H54 (cell line): ENCODE data around the gene NUDCD2.
A peak's percentile ranks its signal among the peaks of the same experiment; 100 is the strongest.
"Not testable (repeated sequence)": the region's sequence is repeated elsewhere in the genome, so short reads cannot be mapped to it uniquely, and the experiment has no call there.

Experiments used
- DNase-seq: peaks from one replicate; pipeline ENCODE4 v3.0.0; 2011; ENCODE audit warnings: low spot score, mixed read lengths; ENCODE audit not compliant: insufficient read length
- FAIRE-seq: peaks from 3 replicates; lab custom pipeline; 2011; peaks lifted over from hg19 to GRCh38; lab: Jason Lieb, UNC
- POLR2A ChIP-seq: IDR thresholded peaks from 2 replicates; pipeline ENCODE4 v1.6.1; 2011; ENCODE audit warnings: low read depth, mild to moderate bottlenecking, low read length

The NUDCD2 gene

DNA sequence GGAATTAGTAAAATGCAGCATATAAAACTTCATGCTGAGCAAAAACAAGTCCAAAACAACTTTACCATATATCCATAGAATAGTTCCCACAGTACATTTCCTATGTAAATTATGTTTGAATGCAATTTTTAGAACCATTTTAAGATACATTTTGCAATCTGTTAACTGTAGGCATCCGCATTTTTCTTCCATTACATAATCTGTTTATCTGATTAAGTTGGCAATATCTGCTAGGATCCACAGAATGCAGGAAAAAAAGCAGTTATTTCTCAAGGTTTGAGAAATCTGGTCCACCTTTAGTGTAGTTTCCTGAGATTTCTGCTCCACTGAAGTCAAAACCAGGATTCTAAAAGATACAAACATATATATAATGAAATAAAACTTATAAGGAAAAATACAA is 6.2 kb downstream of the NUDCD2 start:
- DNase-seq = no peak
- no peak for FAIRE-seq
- TF ChIP-seq POLR2A = no peak

DNA sequence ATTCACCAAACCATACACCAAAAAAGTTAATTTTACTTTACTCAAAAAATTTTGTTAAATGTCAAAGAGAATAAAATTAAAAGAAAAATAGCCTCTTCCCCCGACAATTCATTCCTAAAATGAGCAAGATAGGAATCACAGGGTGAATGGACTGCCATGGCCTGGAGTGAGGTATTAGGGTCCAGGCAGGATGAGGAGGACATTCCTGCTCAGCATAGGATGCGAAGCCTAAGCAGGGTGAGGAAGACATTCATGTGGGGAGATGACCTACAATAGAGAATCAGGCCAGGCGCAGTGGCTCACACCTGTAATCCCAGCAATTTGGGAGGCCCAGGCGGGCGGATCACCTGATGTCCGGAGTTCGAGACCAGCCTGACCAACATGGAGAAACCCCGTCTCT is 8.4 kb downstream of the NUDCD2 start:
- TF ChIP-seq POLR2A = no peak
- no peak for DNase-seq
- FAIRE-seq = no peak

DNA sequence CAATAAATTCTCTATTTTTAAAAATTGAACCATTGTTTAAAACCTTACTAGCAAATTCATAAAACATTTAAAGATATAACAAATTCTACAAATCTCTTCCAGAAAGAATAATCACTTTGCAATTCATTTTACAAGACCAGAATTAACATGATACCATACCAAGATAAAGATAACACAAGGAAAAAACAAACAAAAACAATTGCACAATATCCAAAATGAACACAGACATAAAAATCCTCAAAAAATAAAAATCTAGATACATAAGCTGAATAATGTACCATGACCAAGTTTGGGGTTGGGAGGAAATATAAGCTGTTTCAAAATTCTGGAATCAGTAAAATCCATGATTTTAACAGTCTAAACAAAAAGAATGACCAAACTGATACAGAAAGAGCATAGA is 11.4 kb downstream of the NUDCD2 start:
- DNase-seq = no peak
- no peak for FAIRE-seq
- TF ChIP-seq POLR2A = no peak

DNA sequence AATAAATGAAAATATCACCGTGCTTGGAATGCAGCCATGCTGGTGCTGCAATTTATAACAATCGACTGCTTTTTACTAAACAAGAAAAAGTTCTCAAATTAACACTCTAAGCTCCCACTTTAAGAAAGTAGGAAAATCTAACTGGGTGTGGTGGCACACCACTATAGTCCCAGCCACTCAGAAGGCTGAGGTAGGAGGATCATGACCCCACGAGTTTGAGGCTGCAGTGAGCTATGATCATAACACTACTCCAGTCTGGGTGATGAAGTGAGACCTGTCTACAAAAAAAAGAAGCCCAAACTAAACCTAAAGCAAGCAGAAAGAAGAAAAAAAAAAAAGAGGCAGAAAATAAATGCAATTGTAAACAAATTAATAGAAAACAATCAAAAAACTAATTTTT is 12.0 kb downstream of the NUDCD2 start:
- FAIRE-seq (no peak), DNase-seq (no peak)
- TF ChIP-seq POLR2A = no peak

DNA sequence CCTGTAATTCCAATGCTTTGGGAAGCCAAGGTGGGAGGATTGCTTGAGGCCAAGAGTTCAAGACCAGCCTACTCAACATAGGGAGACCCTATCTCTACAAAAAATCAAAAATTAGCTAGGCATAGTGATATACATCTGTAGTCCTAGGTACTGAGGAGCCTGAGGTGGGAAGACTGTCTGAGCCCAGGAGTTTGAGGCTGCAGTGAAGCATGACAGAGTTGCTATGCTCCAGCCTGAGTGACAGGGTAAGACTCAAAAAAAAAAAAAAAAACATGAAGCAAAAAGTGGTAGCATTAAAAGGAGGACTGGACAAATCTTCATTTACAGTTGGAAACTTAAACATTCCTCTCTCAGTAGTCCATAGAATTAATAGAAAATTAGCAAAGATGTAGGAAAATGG is 12.7 kb downstream of the NUDCD2 start:
- DNase-seq = no peak
- no peak for FAIRE-seq
- no peak for TF ChIP-seq POLR2A

DNA sequence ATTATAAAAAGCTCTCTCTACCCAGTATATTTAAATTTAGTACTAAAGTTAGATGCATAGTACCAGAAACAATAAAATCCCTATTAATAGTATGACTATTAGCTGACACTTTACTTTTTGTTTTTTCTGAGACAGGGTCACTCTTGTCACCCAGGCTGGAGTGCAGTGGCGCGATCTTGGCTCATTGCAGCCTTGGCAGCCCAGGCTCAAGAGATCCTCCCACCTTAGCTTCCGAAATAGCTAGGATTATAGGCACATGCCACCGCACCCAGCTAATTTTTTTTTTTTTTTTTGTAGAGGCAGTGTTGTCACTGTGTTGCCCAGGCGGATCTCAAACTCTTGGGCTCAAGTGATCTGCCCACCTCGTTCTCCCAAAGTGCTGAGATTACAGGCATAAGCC is 14.6 kb downstream of the NUDCD2 start:
- DNase-seq (no peak), FAIRE-seq (no peak)
- no peak for TF ChIP-seq POLR2A

DNA sequence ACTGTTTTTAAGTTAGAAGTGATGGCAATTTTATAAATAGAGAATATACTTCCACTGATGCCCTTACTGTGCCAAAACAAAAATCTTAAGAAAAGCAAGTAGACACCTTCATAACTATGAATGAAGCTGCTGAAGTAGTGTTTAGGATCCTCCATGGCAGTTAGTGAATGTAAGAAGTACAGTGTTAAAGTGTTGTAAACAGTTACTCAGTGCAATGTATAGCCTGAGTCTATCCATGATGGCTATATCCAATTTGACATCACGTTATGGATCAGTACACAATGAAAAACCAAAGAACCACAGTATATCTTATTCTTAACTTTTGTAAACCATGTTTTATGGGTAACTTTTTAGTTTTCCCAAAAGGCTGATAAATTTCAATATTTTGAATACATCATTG is 15.4 kb downstream of the NUDCD2 start:
- FAIRE-seq (peak; percentile 52), DNase-seq (no peak)
- no peak for TF ChIP-seq POLR2A

DNA sequence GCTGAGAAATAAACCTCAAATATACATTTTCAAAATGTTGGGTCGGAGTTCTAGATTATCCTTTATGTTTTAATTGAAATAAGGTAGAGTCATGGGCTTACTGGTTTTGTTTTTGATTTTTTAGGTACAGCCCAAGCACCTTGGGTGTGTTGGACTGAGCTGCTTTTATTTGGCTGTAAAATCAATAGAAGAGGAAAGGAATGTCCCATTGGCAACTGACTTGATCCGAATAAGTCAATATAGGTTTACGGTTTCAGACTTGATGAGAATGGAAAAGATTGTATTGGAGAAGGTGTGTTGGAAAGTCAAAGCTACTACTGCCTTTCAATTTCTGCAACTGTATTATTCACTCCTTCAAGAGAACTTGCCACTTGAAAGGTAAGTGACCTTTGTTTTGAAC is 18.9 kb downstream of the NUDCD2 start:
- TF ChIP-seq POLR2A = no peak
- FAIRE-seq (no peak), DNase-seq (no peak)

DNA sequence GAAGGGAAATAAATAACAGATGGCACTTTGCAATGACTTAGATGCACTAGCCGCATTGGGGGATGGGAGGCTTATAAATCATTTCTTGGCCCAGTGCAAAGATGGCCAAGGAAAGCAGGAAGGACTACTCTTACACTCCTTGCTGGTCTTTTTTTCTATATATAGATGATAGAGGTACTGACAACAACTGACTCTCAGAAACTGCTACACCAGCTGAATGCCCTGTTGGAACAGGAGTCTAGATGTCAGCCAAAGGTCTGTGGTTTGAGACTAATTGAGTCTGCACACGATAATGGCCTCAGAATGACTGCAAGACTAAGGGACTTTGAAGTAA is 20.8 kb downstream of the NUDCD2 start:
- DNase-seq (no peak), FAIRE-seq (peak; percentile 43)
- no peak for TF ChIP-seq POLR2A

DNA sequence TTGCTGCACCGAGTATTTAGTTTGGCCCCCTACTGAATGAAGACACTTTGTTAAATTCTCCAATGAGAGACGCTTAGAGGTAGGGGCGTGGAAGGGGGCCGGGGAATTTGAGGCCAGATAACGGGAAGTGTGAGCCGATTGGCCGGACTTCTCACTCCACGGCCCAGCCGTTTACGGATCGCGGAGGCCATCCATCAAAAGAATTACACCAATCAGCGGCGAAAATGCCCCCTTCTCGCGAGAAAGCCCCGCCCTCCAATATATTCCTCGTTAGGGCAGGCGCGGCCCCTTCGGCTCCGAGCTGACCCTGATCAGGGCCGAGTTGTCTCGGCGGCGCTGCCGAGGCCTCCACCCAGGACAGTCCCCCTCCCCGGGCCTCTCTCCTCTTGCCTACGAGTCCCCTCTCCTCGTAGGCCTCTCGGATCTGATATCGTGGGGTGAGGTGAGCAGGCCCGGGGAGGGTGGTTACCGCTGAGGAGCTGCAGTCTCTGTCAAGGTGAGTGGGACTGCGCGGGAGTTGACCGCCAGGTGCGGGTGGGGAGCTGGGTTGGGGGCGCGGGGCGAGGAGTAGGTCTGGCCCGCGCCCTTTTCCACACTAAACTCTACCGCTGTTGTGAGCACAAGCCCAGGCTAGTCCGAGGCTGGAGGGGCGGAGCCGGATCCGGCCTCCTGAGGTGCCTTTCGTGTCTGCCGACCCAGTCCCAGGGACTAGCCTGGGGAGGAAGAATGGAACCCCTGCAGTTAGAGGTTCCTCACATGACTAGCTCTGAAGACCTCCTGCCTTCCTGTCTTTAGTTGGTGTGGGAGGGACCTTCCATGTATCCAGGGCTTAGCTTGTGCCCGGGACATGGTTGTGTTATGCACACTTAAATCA is 22.4 kb downstream of the NUDCD2 start, which contains the start of gene CCNG1:
Gene CCNG1, plus strand, starts transcription at position 287 of the 874 bp plus-strand sequence. CDS start 1,662 bp downstream, outside the sequence.
- DNase-seq = peak; percentile 61
- peak; percentile 87 for TF ChIP-seq POLR2A
- FAIRE-seq = peak; percentile 97

DNA sequence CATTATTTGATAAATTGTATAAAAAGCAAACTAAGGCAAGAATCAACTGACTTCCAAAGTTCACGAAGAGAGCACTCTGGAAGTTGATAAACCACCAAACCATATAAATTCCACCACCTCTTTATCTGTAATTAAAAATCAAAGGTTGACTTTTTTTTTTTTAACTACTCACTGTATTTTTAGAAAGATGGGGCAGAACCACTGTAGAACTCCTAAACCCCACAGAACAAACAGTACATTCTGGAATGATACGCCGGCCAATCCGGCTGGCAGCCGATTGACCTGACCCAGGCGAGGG is 22.9 kb downstream of the NUDCD2 start:
- FAIRE-seq = no peak
- no peak for DNase-seq
- TF ChIP-seq POLR2A = no peak

DNA sequence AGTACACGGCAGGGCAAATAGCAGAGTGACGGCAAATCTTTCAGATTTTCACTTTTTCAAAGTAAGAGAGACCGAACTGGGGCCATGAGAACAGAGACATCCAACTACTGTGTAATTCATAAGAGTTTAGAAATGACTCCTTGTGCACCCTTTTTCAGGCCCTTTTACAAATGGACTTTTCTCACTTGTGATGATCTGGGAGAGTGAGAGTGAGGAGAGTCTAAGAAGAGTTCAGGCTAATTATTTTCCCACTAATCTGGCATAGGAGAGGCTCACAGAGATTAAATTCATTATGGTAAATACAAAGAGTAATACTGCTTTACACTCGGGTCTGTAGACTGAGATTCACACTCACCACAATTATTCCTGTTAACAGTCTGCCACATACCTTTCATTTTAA is 23.4 kb downstream of the NUDCD2 start:
- no peak for TF ChIP-seq POLR2A
- no peak for DNase-seq
- FAIRE-seq = no peak

DNA sequence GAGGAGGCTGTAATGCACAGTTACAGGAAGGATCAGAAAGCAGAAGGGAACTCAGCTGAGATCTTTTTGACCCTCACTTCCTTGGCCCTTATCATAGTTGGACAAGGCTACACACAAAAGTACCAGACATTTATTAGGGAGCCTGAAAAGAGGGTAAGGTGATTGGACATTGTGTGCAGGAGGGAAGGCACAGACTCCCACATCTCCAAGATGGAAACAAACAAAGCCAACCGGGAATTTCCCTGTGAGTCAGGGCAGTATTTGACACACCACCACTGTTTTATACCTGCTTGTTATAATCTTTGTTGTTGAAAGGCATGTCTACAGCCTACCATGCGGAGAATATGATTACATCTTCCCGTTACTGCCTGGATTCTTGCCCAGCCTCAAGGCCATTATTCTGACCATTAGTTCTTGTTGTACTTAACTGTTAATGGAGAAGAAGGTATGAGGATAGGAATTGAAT is 25.5 kb downstream of the NUDCD2 start:
- TF ChIP-seq POLR2A = no peak
- DNase-seq = no peak
- peak; percentile 88 for FAIRE-seq

DNA sequence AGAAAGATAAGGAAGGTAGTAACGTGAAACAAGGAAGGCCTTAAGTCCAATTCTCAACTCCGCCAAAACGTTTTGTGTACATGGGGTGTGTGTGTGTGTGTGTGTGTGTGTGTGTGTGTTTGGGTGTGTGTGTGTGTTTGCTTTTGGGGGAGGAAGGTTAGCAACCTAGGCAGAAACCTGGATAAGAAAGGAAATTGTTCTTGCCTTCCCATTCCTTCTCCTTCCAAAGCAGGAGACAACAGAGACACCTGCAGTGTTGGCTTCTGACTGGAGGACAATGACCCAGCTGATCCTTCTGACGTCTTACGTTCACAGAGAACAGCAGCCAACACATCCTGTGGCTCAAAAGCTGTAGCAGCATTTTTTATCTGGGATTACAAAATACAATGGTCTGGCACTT is 26.6 kb downstream of the NUDCD2 start:
- no peak for TF ChIP-seq POLR2A
- no peak for FAIRE-seq
- DNase-seq = no peak

DNA sequence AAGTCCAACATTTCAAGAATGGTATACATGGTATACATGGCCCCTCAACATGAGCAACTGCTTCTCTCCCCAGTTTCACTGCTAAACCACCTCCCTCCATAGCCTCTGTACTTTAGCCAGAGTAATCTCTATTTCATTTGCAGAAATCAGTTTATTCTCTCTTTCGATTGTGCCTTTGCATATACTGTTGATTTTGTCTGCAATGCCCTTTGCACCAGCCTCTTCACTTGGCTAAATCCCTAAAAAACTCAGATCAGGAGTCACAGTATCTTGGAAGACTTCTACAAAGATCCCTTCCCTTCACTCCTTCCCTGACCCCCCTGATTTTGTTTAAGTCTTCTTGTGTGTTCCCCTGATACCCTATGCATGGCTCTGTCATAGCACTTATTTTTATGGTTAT is 27.4 kb downstream of the NUDCD2 start:
- FAIRE-seq (no peak), DNase-seq (no peak)
- no peak for TF ChIP-seq POLR2A

DNA sequence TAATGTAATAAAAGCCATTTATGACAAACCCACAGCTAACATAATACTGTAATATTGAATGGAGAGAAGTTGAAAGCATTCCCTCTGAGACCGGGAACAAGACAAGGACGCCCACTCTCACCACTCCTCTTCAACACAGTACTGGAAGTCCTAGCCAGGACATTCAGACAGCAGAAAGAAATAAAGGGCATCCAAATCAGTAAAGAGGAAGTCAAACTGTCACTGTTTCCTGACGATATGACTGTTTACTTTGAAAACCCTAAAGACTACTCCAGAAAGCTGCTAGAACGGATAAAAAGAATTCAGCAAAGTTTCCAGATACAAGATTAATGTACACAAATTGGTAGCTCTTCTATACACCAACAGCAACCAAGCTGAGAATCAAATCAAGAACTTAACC is 33.8 kb downstream of the NUDCD2 start:
- not testable (repeated sequence) for DNase-seq, FAIRE-seq
